GM23338 (cell line): ENCODE results near the gene CCDC32. TPM values are rescaled to one million over a fixed set of nuclear protein-coding genes. Genes with fewer than 3 reads are reported as not detected.

Experiments
- ATAC-seq: fragments of 200-7000 bp; cut with Tn5 transposase; 3 replicates; pipeline ENCODE4 v1.9.1; 2020
- DNase-seq: peaks from one replicate; pipeline ENCODE4 v3.0.0-alpha.2; 2015; ENCODE audit warnings: low spot score
- H2AFZ ChIP-seq: fragments of 200-600 bp; sonication (generic); 2 replicates; pipeline ENCODE4 v1.8.0; 2016; ENCODE audit warnings: antibody characterized with exemption, mild to moderate bottlenecking, moderate library complexity
- H3F3A ChIP-seq: fragments of 200-600 bp; sonication (generic); replicated peaks from 2 replicates; pipeline ENCODE4 v1.8.0; 2017; ENCODE audit warnings: antibody characterized with exemption, mixed run types, low read depth
- H3K27ac ChIP-seq: fragments of 200-600 bp; sonication (generic); 2 replicates; pipeline ENCODE4 v1.6.1; 2016; ENCODE audit warnings: low read depth
- H3K27me3 ChIP-seq: fragments of 200-600 bp; sonication (generic); 2 replicates; pipeline ENCODE4 v1.8.0; 2016; ENCODE audit warnings: mild to moderate bottlenecking, mixed run types, moderate library complexity; ENCODE audit not compliant: insufficient read depth
- H3K36me3 ChIP-seq: fragments of 200-600 bp; sonication (generic); 2 replicates; pipeline ENCODE4 v1.8.0; 2016; ENCODE audit warnings: mild to moderate bottlenecking; ENCODE audit not compliant: insufficient read depth
- H3K4me1 ChIP-seq: fragments of 200-600 bp; sonication (generic); 2 replicates; pipeline ENCODE4 v1.8.0; 2016; ENCODE audit warnings: mild to moderate bottlenecking, moderate library complexity; ENCODE audit not compliant: insufficient read depth
- H3K4me2 ChIP-seq: fragments of 200-600 bp; sonication (generic); 2 replicates; pipeline ENCODE4 v1.7.1; 2017; ENCODE audit warnings: mixed run types
- H3K4me3 ChIP-seq: fragments of 200-600 bp; sonication (generic); 2 replicates; pipeline ENCODE4 v1.6.1; 2016; ENCODE audit warnings: mixed run types
- H3K79me2 ChIP-seq: fragments of 200-600 bp; sonication (generic); replicated peaks from 2 replicates; pipeline ENCODE4 v1.8.0; 2017; ENCODE audit warnings: mild to moderate bottlenecking; ENCODE audit not compliant: insufficient read depth
- H3K9me2 ChIP-seq: fragments of 200-600 bp; sonication (generic); 2 replicates; pipeline ENCODE4 v1.8.0; 2017; ENCODE audit not compliant: insufficient read depth
- H4K20me1 ChIP-seq: fragments of 200-600 bp; sonication (generic); replicated peaks from 2 replicates; pipeline ENCODE4 v1.8.0; 2017; ENCODE audit warnings: mild to moderate bottlenecking; ENCODE audit not compliant: insufficient read depth
- H3K27ac Mint-ChIP-seq: 2 replicates; pipeline ENCODE4 v1.8.0; 2020; ENCODE audit warnings: inconsistent platforms, mild to moderate bottlenecking, moderate library complexity, mixed read lengths
- H3K27me3 Mint-ChIP-seq: 3 replicates; pipeline ENCODE4 v1.8.0; 2022; ENCODE audit warnings: low read depth, mild to moderate bottlenecking, moderate library complexity, mixed read lengths, inconsistent platforms; ENCODE audit not compliant: insufficient read depth, poor library complexity
- H3K36me3 Mint-ChIP-seq: 3 replicates; pipeline ENCODE4 v1.8.0; 2021; ENCODE audit warnings: low read depth, mild to moderate bottlenecking, inconsistent platforms, moderate library complexity, mixed read lengths
- H3K4me1 Mint-ChIP-seq: 3 replicates; pipeline ENCODE4 v1.8.0; 2020; ENCODE audit warnings: mild to moderate bottlenecking, inconsistent platforms, mixed read lengths
- H3K4me3 Mint-ChIP-seq: 3 replicates; pipeline ENCODE4 v1.8.0; 2021; ENCODE audit warnings: moderate library complexity, mild to moderate bottlenecking, inconsistent platforms, mixed read lengths
- H3K9me3 Mint-ChIP-seq: 3 replicates; pipeline ENCODE4 v1.8.0; 2020; ENCODE audit warnings: moderate library complexity, mild to moderate bottlenecking, inconsistent platforms, mixed read lengths
- EZH2phosphoT487 ChIP-seq: fragments of 200-600 bp; sonication (generic); IDR thresholded peaks from one replicate; pipeline ENCODE4 v1.8.1; 2018; ENCODE audit warnings: antibody characterized with exemption; ENCODE audit not compliant: unreplicated experiment
- JUNB ChIP-seq: IDR thresholded peaks from one replicate; pipeline ENCODE4 v1.6.1; 2016; ENCODE audit warnings: antibody characterized with exemption; ENCODE audit not compliant: unreplicated experiment
- NANOG ChIP-seq: IDR thresholded peaks from 2 replicates; pipeline ENCODE4 v1.6.1; 2016; ENCODE audit warnings: antibody characterized with exemption, borderline replicate concordance
- POLR2AphosphoS5 ChIP-seq: IDR thresholded peaks from 2 replicates; pipeline ENCODE4 v1.6.1; 2016; ENCODE audit warnings: antibody characterized with exemption, low read depth
- STAT1 ChIP-seq: IDR thresholded peaks from one replicate; pipeline ENCODE4 v1.6.1; 2016; ENCODE audit warnings: antibody characterized with exemption; ENCODE audit not compliant: unreplicated experiment
- ZNF114 ChIP-seq: fragments of 250-450 bp; sonication (Bioruptor Pico); IDR thresholded peaks from 2 replicates; pipeline ENCODE4 v1.5.0; 2020; ENCODE audit warnings: mild to moderate bottlenecking, moderate library complexity
- ZNF462 ChIP-seq: fragments of 250-450 bp; sonication (Bioruptor Pico); IDR thresholded peaks from 2 replicates; pipeline ENCODE4 v1.5.0; 2020; ENCODE audit warnings: mild to moderate bottlenecking, moderate library complexity
- polyA plus RNA-seq: library from polyadenylated mRNA; unstranded; fragments of >200 nt; fragmentation: Nextera tagmentation; extraction: Ambion mirVana; gene quantifications from 2 replicates; pipeline ENCODE4 v1.2.1, GENCODE V29; 2016
- total RNA-seq: library from RNA; depleted of rRNA; stranded (reverse); fragments of >200 nt; shearing (Covaris generic); gene quantifications from 2 replicates; pipeline ENCODE4 v1.2.3, GENCODE V29; 2014
- TF ChIP-seq, protein P1 (sequence below): IDR thresholded peaks from 2 replicates; pipeline ENCODE4 v1.6.1; 2016; ENCODE audit warnings: antibody characterized with exemption

The CCDC32 gene
- total and polyA plus RNA-seq, 2 experiments from 2014 or later: 13.8 to 15.4 TPM

- no peak for TF ChIP-seq ZNF462 (CRISPR knock-in tag)
- no peak for TF ChIP-seq ZNF114
Measured at GRCh38 chr15:40590667-40591050, 25.8 kb upstream of the CCDC32 start (continued).

- H3K27ac Mint-ChIP-seq: no peak overlapping the region
- Histone ChIP-seq H3K27ac (no peak overlapping the region), H3K4me1 (no peaks in the 10 kb centered on the region), H3K36me3 (no peaks in the 10 kb centered on the region), H2AFZ (peak overlapping the region; percentile 38; the same call in 1 of the 2 replicates), H4K20me1 (no peaks in the 10 kb centered on the region), H3K4me3 (no peak overlapping the region), H3K4me2 (no peak overlapping the region), H3K27me3 (no peaks in the 10 kb centered on the region), H3K79me2 (no peaks in the 10 kb centered on the region), H3K9me2 (no peaks in the 10 kb centered on the region), H3F3A (no peaks in the 10 kb centered on the region)
- DNase-seq: no peak
- peaks cover 2% of the 10 kb centered on the region; the same call in 2 of the 3 replicates for H3K4me1 Mint-ChIP-seq
- ATAC-seq: no peak
- H3K4me3 Mint-ChIP-seq: no peak overlapping the region
- H3K27me3 Mint-ChIP-seq: no peaks in the 10 kb centered on the region
- H3K36me3 Mint-ChIP-seq: no peaks in the 10 kb centered on the region
- no peaks in the 10 kb centered on the region for H3K9me3 Mint-ChIP-seq
- TF ChIP-seq ZNF462 (CRISPR knock-in tag) (no peak), POLR2AphosphoS5 (no peak), EZH2phosphoT487 (no peak), ZNF114 (no peak), NANOG (no peak), JUNB (no peak), STAT1 (no peak)
- TF ChIP-seq, protein P1, sequence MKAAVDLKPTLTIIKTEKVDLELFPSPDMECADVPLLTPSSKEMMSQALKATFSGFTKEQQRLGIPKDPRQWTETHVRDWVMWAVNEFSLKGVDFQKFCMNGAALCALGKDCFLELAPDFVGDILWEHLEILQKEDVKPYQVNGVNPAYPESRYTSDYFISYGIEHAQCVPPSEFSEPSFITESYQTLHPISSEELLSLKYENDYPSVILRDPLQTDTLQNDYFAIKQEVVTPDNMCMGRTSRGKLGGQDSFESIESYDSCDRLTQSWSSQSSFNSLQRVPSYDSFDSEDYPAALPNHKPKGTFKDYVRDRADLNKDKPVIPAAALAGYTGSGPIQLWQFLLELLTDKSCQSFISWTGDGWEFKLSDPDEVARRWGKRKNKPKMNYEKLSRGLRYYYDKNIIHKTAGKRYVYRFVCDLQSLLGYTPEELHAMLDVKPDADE: no peak
Measured at GRCh38 chr15:40584191-40584590, 19.3 kb upstream of the CCDC32 start.
